Measurements from ENCODE around the gene HGFAC.

The HGFAC gene

GRCh38 chr4:3411676-3412075 is 30.1 kb upstream of the HGFAC start:
- DNase-seq: no peak

GRCh38 chr4:3412257-3413020 is 29.3 kb upstream of the HGFAC start:
- DNase-seq: no peak

GRCh38 chr4:3413217-3413671 is 28.5 kb upstream of the HGFAC start:
- no peak for DNase-seq

- DNase-seq: no peak
Observed at GRCh38 chr4:3413675-3414420, 27.9 kb upstream of the HGFAC start.

- DNase-seq: peak; percentile 23
Observed at GRCh38 chr4:3414421-3415279, 27.1 kb upstream of the HGFAC start.

GRCh38 chr4:3415471-3416141 is 26.2 kb upstream of the HGFAC start:
- no peak for DNase-seq

GRCh38 chr4:3416270-3416669 is 25.5 kb upstream of the HGFAC start:
- no peak for DNase-seq

GRCh38 chr4:3416821-3417221 is 24.9 kb upstream of the HGFAC start:
- no peak for DNase-seq

- DNase-seq: no peak
Observed at GRCh38 chr4:3417448-3417847, 24.3 kb upstream of the HGFAC start.

- DNase-seq: no peak
Observed at GRCh38 chr4:3418029-3418762, 23.6 kb upstream of the HGFAC start.

- DNase-seq: no peak
Observed at GRCh38 chr4:3419836-3420605, 21.7 kb upstream of the HGFAC start.

GRCh38 chr4:3420606-3420955 is 21.2 kb upstream of the HGFAC start:
- no peak for DNase-seq

GRCh38 chr4:3420956-3421355 is 20.8 kb upstream of the HGFAC start:
- no peak for DNase-seq

- DNase-seq: no peak
Observed at GRCh38 chr4:3421470-3421869, 20.3 kb upstream of the HGFAC start.

GRCh38 chr4:3422241-3422801 is 19.4 kb upstream of the HGFAC start:
- no peak for DNase-seq

- no peak for DNase-seq
Observed at GRCh38 chr4:3422808-3423297, 18.9 kb upstream of the HGFAC start.

- no peak for DNase-seq
Observed at GRCh38 chr4:3423406-3423805, 18.4 kb upstream of the HGFAC start.

- DNase-seq: no peak
Observed at GRCh38 chr4:3423952-3424351, 17.8 kb upstream of the HGFAC start.

- no peak for DNase-seq
Observed at GRCh38 chr4:3424522-3425095, 17.2 kb upstream of the HGFAC start.

GRCh38 chr4:3426465-3427133 is 15.2 kb upstream of the HGFAC start:
- no peak for DNase-seq

Measured in CD4-positive, alpha-beta T cell treated with Interferon gamma for 1 hour (primary cell).